Renal cortical epithelial cell (primary cell): ENCODE results near the gene TUBAL3. TPM values are rescaled to one million over a fixed set of nuclear protein-coding genes. Genes with fewer than 3 reads are reported as not detected.

ENCODE experiments used
- DNase-seq: peaks from one replicate; pipeline ENCODE4 v3.0.0-alpha.2; 2011; ENCODE audit warnings: low read depth
- total RNA-seq: library from RNA; depleted of rRNA; stranded (reverse); fragments of >200 nt; gene quantifications from 2 replicates; pipeline ENCODE4 v1.2.3, GENCODE V29; 2014

TUBAL3 gene
- total RNA-seq = 0.35 and 1.7 TPM in 2 replicates

- DNase-seq = no peak
These were observed at the start of gene TUBAL3 for GRCh38 chr10:5404208-5405041. Gene TUBAL3 (minus strand): TSS chr10:5404828. CDS start chr10:5404792, 36 bp downstream.

- no peak for DNase-seq
These were observed 49.3 kb upstream of the TUBAL3 start for GRCh38 chr10:5453749-5454489.

GRCh38 chr10:5450605-5451384 lies 46.2 kb upstream of the TUBAL3 start:
- DNase-seq = no peak

GRCh38 chr10:5449823-5450222 lies 45.2 kb upstream of the TUBAL3 start:
- DNase-seq = peak; percentile 62

GRCh38 chr10:5449227-5449626 lies 44.6 kb upstream of the TUBAL3 start:
- DNase-seq = no peak

- no peak for DNase-seq
These were observed 43.8 kb upstream of the TUBAL3 start for GRCh38 chr10:5448333-5449001.

- DNase-seq = peak; percentile 50
These were observed 43.0 kb upstream of the TUBAL3 start for GRCh38 chr10:5447611-5448071.

- peak; percentile 73 for DNase-seq
These were observed 42.4 kb upstream of the TUBAL3 start for GRCh38 chr10:5447056-5447455.

- peak; percentile 75 for DNase-seq
These were observed 41.8 kb upstream of the TUBAL3 start for GRCh38 chr10:5446390-5446926.

- no peak for DNase-seq
These were observed 40.4 kb upstream of the TUBAL3 start for GRCh38 chr10:5445006-5445405.

- no peak for DNase-seq
These were observed 38.8 kb upstream of the TUBAL3 start for GRCh38 chr10:5443429-5443828.

GRCh38 chr10:5442990-5443370 lies 38.4 kb upstream of the TUBAL3 start:
- no peak for DNase-seq

- DNase-seq = peak; percentile 65
These were observed 37.7 kb upstream of the TUBAL3 start for GRCh38 chr10:5442065-5442989.

- DNase-seq = no peak
These were observed 36.5 kb upstream of the TUBAL3 start for GRCh38 chr10:5441106-5441505.

GRCh38 chr10:5440206-5440605 lies 35.6 kb upstream of the TUBAL3 start:
- DNase-seq = peak; percentile 33

GRCh38 chr10:5435328-5435727 lies 30.7 kb upstream of the TUBAL3 start:
- no peak for DNase-seq

- DNase-seq = peak; percentile 73
These were observed 29.6 kb upstream of the TUBAL3 start for GRCh38 chr10:5434017-5434753.

GRCh38 chr10:5433182-5433581 lies 28.6 kb upstream of the TUBAL3 start:
- no peak for DNase-seq

- DNase-seq = no peak
These were observed 23.5 kb upstream of the TUBAL3 start for GRCh38 chr10:5428133-5428532.
